Neutrophil (primary cell): Measurements from ENCODE around the gene ACOX2.

ENCODE experiments used
- H3K27ac ChIP-seq: fragments of 200-600 bp; sonication (generic); 2 replicates; pipeline ENCODE4 v1.5.1; 2016; ENCODE audit warnings: mild to moderate bottlenecking, moderate library complexity
- H3K27me3 ChIP-seq: fragments of 200-600 bp; sonication (generic); 2 replicates; pipeline ENCODE4 v1.6.0; 2016; ENCODE audit warnings: mild to moderate bottlenecking
- H3K36me3 ChIP-seq: fragments of 200-600 bp; sonication (generic); 2 replicates; pipeline ENCODE4 v1.5.1; 2017
- H3K4me1 ChIP-seq, 2 experiments: fragments of 200-600 bp in 1 of 2; sonication (generic) in 1 of 2; 1 replicate in 1 of 2; 2 replicates in 1 of 2; pipeline versions ENCODE4 v1.5.1 to v1.6.1; 2013 to 2016; ENCODE audit warnings: low read depth in 1 of 2, low read length in 1 of 2, mild to moderate bottlenecking in 1 of 2, moderate library complexity in 1 of 2; ENCODE audit not compliant: control insufficient read depth in 1 of 2, insufficient read depth in 1 of 2
- H3K4me3 ChIP-seq, 2 experiments: fragments of 200-600 bp in 1 of 2; sonication (generic) in 1 of 2; 1 replicate in 1 of 2; 2 replicates in 1 of 2; pipeline ENCODE4 v1.5.1; 2013 to 2016; ENCODE audit warnings: low read depth in 1 of 2, low read length in 1 of 2, mild to moderate bottlenecking in 1 of 2, moderate library complexity in 1 of 2
- H3K9me3 ChIP-seq: fragments of 200-600 bp; sonication (generic); 2 replicates; pipeline ENCODE4 v1.5.1; 2016
- TF ChIP-seq, protein P1 (sequence below): fragments of 200-600 bp; sonication (generic); IDR thresholded peaks from 2 replicates; pipeline ENCODE4 v1.5.1; 2016; ENCODE audit warnings: antibody characterized with exemption

The ACOX2 gene

DNA sequence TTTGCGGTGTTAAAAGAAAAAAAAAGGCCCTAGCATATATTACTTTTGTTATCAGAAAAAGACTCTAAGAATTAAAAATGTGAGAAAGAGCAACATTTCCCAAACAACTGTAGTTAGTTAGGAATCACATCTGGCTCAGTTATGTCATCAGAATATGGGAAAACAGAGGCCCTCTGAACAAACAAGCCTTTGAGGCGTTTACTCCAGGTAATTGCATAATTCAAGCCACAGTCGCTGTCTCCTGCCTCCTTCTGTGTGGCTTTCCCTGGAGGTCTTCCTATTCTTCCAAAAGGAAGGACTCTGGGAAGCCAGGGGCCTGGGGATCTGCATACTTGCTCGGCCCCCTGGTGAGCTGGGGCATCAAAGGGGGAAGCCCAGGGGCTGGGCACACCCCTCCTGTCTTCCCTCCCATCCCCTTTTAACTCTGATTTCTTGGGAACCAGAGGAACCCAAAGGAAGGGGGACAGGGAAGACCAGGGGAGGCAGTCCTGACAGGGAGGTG, 43.9 kb upstream of the ACOX2 start:
- Histone ChIP-seq H3K4me3 (no peak overlapping the region), H3K27me3 (peaks cover 75% of the 10 kb centered on the region), H3K4me1 (peaks cover 9 to 16% of the 10 kb centered on the region in 2 experiments), H3K27ac (no peak overlapping the region), H3K9me3 (no peaks in the 10 kb centered on the region), H3K36me3 (no peaks in the 10 kb centered on the region)
- TF ChIP-seq, protein P1, sequence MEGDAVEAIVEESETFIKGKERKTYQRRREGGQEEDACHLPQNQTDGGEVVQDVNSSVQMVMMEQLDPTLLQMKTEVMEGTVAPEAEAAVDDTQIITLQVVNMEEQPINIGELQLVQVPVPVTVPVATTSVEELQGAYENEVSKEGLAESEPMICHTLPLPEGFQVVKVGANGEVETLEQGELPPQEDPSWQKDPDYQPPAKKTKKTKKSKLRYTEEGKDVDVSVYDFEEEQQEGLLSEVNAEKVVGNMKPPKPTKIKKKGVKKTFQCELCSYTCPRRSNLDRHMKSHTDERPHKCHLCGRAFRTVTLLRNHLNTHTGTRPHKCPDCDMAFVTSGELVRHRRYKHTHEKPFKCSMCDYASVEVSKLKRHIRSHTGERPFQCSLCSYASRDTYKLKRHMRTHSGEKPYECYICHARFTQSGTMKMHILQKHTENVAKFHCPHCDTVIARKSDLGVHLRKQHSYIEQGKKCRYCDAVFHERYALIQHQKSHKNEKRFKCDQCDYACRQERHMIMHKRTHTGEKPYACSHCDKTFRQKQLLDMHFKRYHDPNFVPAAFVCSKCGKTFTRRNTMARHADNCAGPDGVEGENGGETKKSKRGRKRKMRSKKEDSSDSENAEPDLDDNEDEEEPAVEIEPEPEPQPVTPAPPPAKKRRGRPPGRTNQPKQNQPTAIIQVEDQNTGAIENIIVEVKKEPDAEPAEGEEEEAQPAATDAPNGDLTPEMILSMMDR: no peak

DNA sequence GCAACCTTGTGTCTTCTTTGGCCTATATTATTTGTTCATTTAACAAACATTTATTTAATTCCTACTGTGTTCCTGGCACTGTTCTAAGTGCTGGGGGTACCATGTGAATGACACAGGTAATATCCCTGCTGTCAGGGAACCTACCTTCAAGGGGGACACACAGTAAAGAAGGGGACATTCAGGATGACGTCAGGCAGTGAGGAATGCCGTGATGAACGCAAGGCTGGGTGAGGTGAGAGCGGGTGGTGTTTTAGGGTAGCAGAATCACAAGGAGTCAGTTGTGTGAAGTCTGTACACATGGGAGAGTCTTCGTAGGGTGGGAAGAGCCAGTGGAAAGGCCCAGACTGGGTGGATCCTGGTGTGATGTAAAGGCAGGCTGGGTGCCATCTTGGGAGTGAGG, 41.9 kb upstream of the ACOX2 start:
- H3K4me1 ChIP-seq: no peaks in the 10 kb centered on the region
- no peak overlapping the region for H3K27ac ChIP-seq
- TF ChIP-seq, protein P1: no peak

DNA sequence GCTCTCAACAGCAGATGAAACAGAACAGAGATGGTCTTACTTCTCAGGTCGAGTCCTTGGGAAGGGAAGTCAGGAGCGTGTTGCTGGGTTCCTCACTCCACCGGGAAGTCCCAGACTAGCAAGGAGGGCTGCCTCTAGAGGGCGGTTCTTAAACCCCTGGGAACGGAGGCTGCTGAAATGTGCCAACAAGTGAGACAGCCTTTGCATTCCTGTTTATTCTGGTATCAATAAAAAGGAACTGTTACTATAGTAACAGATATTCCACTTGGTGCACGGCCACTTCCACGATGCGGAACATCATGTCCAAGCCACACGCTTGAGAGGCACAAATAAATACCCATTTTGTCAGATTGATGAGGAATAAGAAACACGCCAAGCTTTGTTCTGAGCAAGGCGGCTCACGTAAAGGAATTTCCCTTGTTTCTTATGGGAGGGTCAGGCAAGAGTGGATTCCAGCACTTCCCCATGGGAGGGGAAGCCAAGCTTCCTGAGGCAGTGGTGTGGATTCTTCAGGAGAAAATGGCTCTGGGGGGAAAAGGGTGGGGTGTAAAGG, 40.4 kb upstream of the ACOX2 start, which contains the start of gene FAM107A:
Gene FAM107A, minus strand, starts transcription at position 123 of the 553 bp plus-strand sequence. CDS start 7,531 bp downstream, outside the sequence.
- Histone ChIP-seq H3K27me3 (peaks cover 45% of the 10 kb centered on the region), H3K4me3 (no peak within 1 kb of the TSS), H3K36me3 (no peaks in the 10 kb centered on the region), H3K27ac (no peak within 1 kb of the TSS), H3K9me3 (no peaks in the 10 kb centered on the region), H3K4me1 (no peaks in the 10 kb centered on the region)
- TF ChIP-seq, protein P1: no peak

More for the DNA sequence above, 41.9 kb upstream of the ACOX2 start:
- H3K36me3 ChIP-seq: no peaks in the 10 kb centered on the region
- H3K9me3 ChIP-seq: no peaks in the 10 kb centered on the region
- no peak overlapping the region for H3K4me3 ChIP-seq
- H3K27me3 ChIP-seq: peaks cover 60% of the 10 kb centered on the region

DNA sequence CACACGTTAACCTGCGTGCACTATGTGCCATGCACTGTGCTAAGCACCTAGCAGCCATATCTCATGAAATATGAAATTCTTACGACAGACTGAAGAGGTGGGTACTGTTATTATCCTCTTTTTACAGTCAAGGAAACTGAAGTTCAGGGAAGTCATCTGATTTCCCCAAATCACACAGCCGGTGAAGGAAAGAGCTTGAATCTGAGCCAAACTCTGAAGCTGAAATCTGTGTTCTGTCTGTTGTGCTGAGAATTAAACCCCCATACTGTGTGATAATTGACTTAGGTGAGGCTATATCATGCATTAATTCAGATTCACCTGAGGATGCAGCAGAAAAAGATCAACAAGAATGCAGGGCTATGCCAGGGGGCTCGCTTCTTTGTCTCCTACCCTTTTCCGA, 39.7 kb upstream of the ACOX2 start:
- Histone ChIP-seq H3K36me3 (no peaks in the 10 kb centered on the region), H3K27ac (no peak overlapping the region), H3K27me3 (peaks cover 39% of the 10 kb centered on the region), H3K4me1 (no peaks in the 10 kb centered on the region), H3K9me3 (no peaks in the 10 kb centered on the region), H3K4me3 (no peak overlapping the region)
- TF ChIP-seq, protein P1: no peak

DNA sequence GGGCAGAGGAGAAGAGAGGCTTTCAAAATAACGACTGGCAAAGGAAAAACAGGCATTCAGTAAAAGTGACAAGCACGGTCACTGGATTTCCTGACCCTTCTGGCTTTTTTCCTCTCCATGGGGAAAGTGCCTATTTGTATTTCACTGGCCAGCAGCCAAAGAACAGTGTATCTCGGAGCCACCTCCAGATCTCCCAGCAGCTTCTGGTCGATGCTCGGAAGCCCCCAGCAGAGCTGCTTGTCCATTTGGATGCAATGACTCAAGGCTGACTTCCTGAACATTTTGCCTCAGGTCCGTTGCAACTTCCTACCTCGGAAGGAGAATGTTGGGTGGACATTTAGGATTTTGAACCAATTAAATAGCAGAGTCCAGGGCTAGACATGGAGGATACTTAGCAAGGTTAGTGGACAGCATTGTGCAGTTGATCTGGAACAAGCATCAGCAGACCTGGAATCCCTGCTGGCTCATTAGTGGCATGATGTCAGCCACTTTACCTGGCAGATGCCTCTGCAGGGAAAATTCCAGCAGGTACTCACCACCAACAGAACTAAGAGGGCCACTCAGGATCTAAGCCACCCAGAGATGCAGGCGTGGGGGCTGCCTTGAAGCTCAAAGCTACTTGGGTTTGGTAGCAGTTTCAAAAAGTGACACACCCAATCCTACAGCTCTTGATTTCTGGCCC, 39.1 kb upstream of the ACOX2 start:
- Histone ChIP-seq H3K9me3 (no peaks in the 10 kb centered on the region), H3K27me3 (peaks cover 33% of the 10 kb centered on the region), H3K4me1 (no peaks in the 10 kb centered on the region), H3K4me3 (no peak overlapping the region), H3K27ac (no peak overlapping the region), H3K36me3 (no peaks in the 10 kb centered on the region)
- TF ChIP-seq, protein P1: no peak
